Fibroblast of villous mesenchyme (primary cell): ENCODE measurements around the gene ENTR1. TPM values are rescaled to one million over a fixed set of nuclear protein-coding genes. Genes with fewer than 3 reads are reported as not detected.
"Not testable (repeated sequence)": the region's sequence is repeated elsewhere in the genome, so short reads cannot be mapped to it uniquely, and the experiment has no call there.

Experiments
- DNase-seq: peaks from one replicate; pipeline ENCODE4 v3.0.0-alpha.2; 2010; ENCODE audit warnings: low read depth
- H3K4me3 ChIP-seq: 2 replicates; pipeline ENCODE4 v1.5.1; 2011; ENCODE audit warnings: low read depth, mild to moderate bottlenecking, low read length
- total RNA-seq: library from RNA; depleted of rRNA; stranded (reverse); fragments of >200 nt; gene quantifications from 2 replicates; pipeline ENCODE4 v1.2.3, GENCODE V29; 2012
- TF ChIP-seq, protein P1 (sequence below): IDR thresholded peaks from 2 replicates; pipeline ENCODE4 v1.5.1; 2012; ENCODE audit warnings: low read depth, mild to moderate bottlenecking, low read length; ENCODE audit not compliant: insufficient read depth

ENTR1 gene
- total RNA-seq, 1 donor = 34.5 TPM

- peak overlapping the region; percentile 98 for H3K4me3 ChIP-seq
- DNase-seq = peak; percentile 36
- TF ChIP-seq, protein P1, sequence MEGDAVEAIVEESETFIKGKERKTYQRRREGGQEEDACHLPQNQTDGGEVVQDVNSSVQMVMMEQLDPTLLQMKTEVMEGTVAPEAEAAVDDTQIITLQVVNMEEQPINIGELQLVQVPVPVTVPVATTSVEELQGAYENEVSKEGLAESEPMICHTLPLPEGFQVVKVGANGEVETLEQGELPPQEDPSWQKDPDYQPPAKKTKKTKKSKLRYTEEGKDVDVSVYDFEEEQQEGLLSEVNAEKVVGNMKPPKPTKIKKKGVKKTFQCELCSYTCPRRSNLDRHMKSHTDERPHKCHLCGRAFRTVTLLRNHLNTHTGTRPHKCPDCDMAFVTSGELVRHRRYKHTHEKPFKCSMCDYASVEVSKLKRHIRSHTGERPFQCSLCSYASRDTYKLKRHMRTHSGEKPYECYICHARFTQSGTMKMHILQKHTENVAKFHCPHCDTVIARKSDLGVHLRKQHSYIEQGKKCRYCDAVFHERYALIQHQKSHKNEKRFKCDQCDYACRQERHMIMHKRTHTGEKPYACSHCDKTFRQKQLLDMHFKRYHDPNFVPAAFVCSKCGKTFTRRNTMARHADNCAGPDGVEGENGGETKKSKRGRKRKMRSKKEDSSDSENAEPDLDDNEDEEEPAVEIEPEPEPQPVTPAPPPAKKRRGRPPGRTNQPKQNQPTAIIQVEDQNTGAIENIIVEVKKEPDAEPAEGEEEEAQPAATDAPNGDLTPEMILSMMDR = no peak
Observed at GRCh38 chr9:136409557-136410455, 608 bp downstream of the ENTR1 start.

GRCh38 chr9:136407911-136408310 is 2.5 kb downstream of the ENTR1 start:
- TF ChIP-seq, protein P1 = no peak
- no peak overlapping the region for H3K4me3 ChIP-seq
- DNase-seq = no peak

DNA sequence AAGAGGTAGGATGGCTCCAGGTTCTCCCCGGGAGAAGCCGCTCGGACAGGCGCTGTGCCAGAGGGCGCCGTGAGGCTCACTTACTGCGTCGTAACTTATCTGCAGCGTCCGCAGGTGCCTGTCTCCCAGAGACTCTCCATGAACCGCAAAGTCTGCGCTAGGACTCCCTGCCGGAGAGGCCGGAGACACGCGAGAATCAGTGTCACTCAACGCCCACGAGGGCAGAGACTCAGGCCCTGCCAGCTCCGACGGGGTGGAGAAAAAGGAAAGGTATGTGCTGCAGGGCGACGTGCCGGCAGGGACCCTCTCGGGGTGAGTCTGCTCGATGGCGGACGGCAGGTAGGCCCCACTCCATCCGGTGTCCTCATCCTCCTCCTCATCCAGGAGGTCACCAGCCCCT is 3.4 kb downstream of the ENTR1 start:
- not testable (repeated sequence) for H3K4me3 ChIP-seq, DNase-seq

DNA sequence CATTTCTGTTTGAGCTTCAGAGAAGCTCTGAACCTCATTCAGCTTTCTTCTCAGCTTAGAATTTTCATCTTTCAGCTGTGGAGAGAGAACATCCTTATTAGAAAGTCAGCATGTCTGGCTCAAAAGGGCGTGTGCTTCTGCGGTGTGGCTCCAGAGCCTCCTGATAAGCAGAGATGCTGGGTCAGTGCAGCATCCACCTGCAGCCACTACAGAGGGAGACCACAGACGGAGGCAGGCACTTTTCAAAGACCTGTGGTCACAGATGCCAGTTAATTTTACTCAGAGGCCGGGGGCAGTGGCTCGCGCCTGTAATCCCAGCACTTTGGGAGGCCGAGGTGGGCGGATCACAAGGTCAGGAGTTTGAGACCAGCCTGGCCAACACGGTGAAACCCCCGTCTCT is 4.5 kb downstream of the ENTR1 start:
- not testable (repeated sequence) for DNase-seq, H3K4me3 ChIP-seq

- TF ChIP-seq, protein P1 = no peak
- no peak for DNase-seq
- no peak overlapping the region for H3K4me3 ChIP-seq
Observed at GRCh38 chr9:136405481-136405880, 4.9 kb downstream of the ENTR1 start.

GRCh38 chr9:136404801-136405136 is 5.6 kb downstream of the ENTR1 start:
- TF ChIP-seq, protein P1 = no peak
- DNase-seq = no peak
- no peak overlapping the region for H3K4me3 ChIP-seq

DNA sequence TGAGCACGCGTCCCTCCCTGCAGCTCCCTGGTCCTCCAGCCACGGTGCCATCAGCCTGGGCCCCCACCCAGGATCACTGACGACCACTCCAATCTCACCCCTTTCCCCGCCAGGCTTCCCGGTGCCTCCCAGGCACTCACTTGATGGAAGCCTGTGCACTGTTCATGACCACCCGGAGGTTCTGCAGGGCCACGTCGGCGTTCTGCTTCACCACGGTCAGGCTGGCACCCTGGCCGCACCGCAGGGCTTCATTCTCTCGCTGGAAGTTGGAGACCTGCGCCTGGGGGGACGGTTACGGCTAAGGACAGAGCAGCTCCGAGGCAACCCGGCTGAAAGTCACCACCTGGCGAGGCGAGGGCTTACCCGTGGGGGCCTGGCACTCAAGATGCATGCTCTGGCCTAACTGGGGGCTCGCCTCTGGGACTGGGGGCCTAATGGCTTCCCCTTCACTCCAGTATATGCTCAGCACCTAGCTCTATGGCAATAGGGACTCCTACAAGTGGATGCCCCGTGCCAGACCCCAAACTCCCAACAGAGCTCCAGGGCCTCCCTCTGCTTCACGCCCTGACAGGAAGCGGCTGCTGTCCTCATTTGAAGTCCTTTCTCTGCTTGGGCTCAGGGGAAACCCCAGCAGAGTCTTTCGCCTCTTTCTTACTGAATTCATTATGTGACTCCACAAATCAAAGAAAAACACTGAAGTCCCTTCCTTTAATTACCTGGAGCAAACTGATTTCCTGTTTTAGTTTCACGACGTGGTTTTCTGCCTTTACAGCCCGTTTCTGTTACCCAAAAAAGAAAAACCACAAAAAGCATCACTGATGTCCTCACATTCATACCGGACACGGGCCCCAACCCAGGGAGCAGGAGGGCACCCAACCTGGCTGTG is 6.3 kb downstream of the ENTR1 start:
- TF ChIP-seq, protein P1 = no peak
- no peak overlapping the region for H3K4me3 ChIP-seq
- no peak for DNase-seq

DNA sequence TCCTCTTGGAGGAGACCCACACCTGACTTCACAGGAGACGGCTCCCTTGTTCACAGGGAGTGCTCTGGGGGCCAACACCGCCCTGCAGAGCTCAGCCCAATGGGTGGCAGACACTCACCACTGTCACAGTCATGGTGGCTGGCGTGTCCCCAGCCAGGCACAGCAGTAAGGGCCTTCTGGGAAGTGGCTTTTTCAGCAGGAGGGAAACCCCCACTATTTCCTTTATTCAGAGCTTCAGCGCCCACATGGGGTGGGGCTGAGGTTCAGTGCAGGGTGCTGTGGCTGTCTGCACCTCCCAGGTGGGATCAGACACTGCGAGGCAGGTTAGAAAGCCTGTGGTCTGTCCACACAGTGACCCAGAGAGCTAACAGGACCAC is 6.9 kb downstream of the ENTR1 start:
- no peak for DNase-seq
- TF ChIP-seq, protein P1 = no peak
- no peak overlapping the region for H3K4me3 ChIP-seq
